WTC11 (cell line): ENCODE data around the gene TRAPPC8. TPM values are rescaled to one million over a fixed set of nuclear protein-coding genes. Genes with fewer than 3 reads are reported as not detected.

ENCODE experiments used
- ATAC-seq: fragments of 200-7000 bp; cut with Tn5 transposase; 2 replicates; pipeline ENCODE4 v1.10.0; 2021; ENCODE audit warnings: mild to moderate bottlenecking, moderate library complexity
- CTCF ChIA-PET: fragments of 300-600 bp; sonication (Branson Sonifier 250); formaldehyde crosslinking; loops from one replicate; lab custom pipeline; 2021; ENCODE audit warnings: antibody characterized with exemption; lab: Charles Lee
- POLR2A ChIA-PET: fragments of 350-600 bp; sonication (Branson Sonifier 250); formaldehyde crosslinking; loops from one replicate; lab custom pipeline; 2021; ENCODE audit warnings: antibody characterized with exemption; lab: Charles Lee
- DNase-seq: peaks from one replicate; pipeline ENCODE4 v3.0.0; 2021; ENCODE audit warnings: low spot score
- H3K27ac Mint-ChIP-seq: 2 replicates; pipeline ENCODE4 v1.8.0; 2021; ENCODE audit warnings: mixed read lengths
- H3K27me3 Mint-ChIP-seq: 2 replicates; pipeline ENCODE4 v1.8.0; 2021; ENCODE audit warnings: low read depth, mild to moderate bottlenecking, moderate library complexity, mixed read lengths
- H3K36me3 Mint-ChIP-seq: 2 replicates; pipeline ENCODE4 v1.8.0; 2021; ENCODE audit warnings: mixed read lengths
- H3K4me1 Mint-ChIP-seq: 2 replicates; pipeline ENCODE4 v1.8.0; 2022; ENCODE audit warnings: mixed read lengths
- H3K4me3 Mint-ChIP-seq: 2 replicates; pipeline ENCODE4 v1.8.0; 2021; ENCODE audit warnings: mild to moderate bottlenecking, moderate library complexity, mixed read lengths
- H3K9me3 Mint-ChIP-seq: 2 replicates; pipeline ENCODE4 v1.8.0; 2021; ENCODE audit warnings: mixed read lengths
- ETV6 ChIP-seq: sonication (generic); formaldehyde crosslinking; IDR thresholded peaks from 2 replicates; pipeline ENCODE4 v1.8.1; 2022; ENCODE audit warnings: mild to moderate bottlenecking, missing genetic modification reagents
- FOXP1 ChIP-seq: sonication (generic); formaldehyde crosslinking; IDR thresholded peaks from 2 replicates; pipeline ENCODE4 v1.8.0; 2022; ENCODE audit warnings: missing genetic modification reagents, mild to moderate bottlenecking, moderate library complexity, borderline replicate concordance
- GRHL2 ChIP-seq: fragments of 250-450 bp; sonication (Bioruptor Pico); IDR thresholded peaks from 2 replicates; pipeline ENCODE4 v1.8.0; 2022; ENCODE audit warnings: mild to moderate bottlenecking, moderate library complexity; ENCODE audit not compliant: insufficient replicate concordance, severe bottlenecking
- NFATC4 ChIP-seq: fragments of 250-450 bp; sonication (Bioruptor Pico); IDR thresholded peaks from 2 replicates; pipeline ENCODE4 v1.9.0; 2021; ENCODE audit warnings: mild to moderate bottlenecking
- OVOL2 ChIP-seq: fragments of 250-450 bp; sonication (Bioruptor Pico); IDR thresholded peaks from 2 replicates; pipeline ENCODE4 v1.9.0; 2021; ENCODE audit warnings: mild to moderate bottlenecking, borderline replicate concordance
- PRRX2 ChIP-seq: fragments of 250-450 bp; sonication (Bioruptor Pico); IDR thresholded peaks from 2 replicates; pipeline ENCODE4 v1.8.0; 2021; ENCODE audit warnings: mild to moderate bottlenecking
- TEAD1 ChIP-seq: sonication (generic); formaldehyde crosslinking; IDR thresholded peaks from 2 replicates; pipeline ENCODE4 v1.8.0; 2022; ENCODE audit warnings: mild to moderate bottlenecking, missing genetic modification reagents
- ZNF232 ChIP-seq: sonication (generic); formaldehyde crosslinking; IDR thresholded peaks from 2 replicates; pipeline ENCODE4 v1.8.0; 2022; ENCODE audit warnings: mild to moderate bottlenecking, missing genetic modification reagents
- ZNF263 ChIP-seq: sonication (generic); formaldehyde crosslinking; IDR thresholded peaks from 2 replicates; pipeline ENCODE4 v1.8.1; 2022; ENCODE audit warnings: low read depth, mild to moderate bottlenecking, moderate library complexity, missing genetic modification reagents
- ZNF317 ChIP-seq: sonication (generic); formaldehyde crosslinking; IDR thresholded peaks from 2 replicates; pipeline ENCODE4 v1.8.1; 2023; ENCODE audit warnings: low read depth, mild to moderate bottlenecking, moderate library complexity, missing genetic modification reagents, borderline replicate concordance
- total RNA-seq: library from RNA; stranded (reverse); gene quantifications from 3 replicates; pipeline ENCODE4 v1.2.3, GENCODE V29; 2021
- TF ChIP-seq, protein P1 (sequence below): sonication (generic); formaldehyde crosslinking; IDR thresholded peaks from 2 replicates; pipeline ENCODE4 v1.8.0; 2022; ENCODE audit warnings: mild to moderate bottlenecking, missing genetic modification reagents
- TF ChIP-seq, protein P2 (sequence below): sonication (generic); formaldehyde crosslinking; IDR thresholded peaks from 2 replicates; pipeline ENCODE4 v1.8.0; 2022; ENCODE audit warnings: mild to moderate bottlenecking, missing genetic modification reagents
- TF ChIP-seq, protein P3 (sequence below): fragments of 250-450 bp; sonication (Bioruptor Pico); IDR thresholded peaks from 2 replicates; pipeline ENCODE4 v1.9.0; 2021; ENCODE audit warnings: mild to moderate bottlenecking
- TF ChIP-seq, protein P4 (sequence below): sonication (generic); formaldehyde crosslinking; IDR thresholded peaks from 2 replicates; pipeline ENCODE4 v1.8.0; 2022; ENCODE audit warnings: mild to moderate bottlenecking, missing genetic modification reagents
- TF ChIP-seq, protein P5 (sequence below): sonication (generic); formaldehyde crosslinking; IDR thresholded peaks from 2 replicates; pipeline ENCODE4 v1.8.1; 2022; ENCODE audit warnings: missing genetic modification reagents, borderline replicate concordance
- TF ChIP-seq, protein P6 (sequence below): sonication (generic); formaldehyde crosslinking; IDR thresholded peaks from 2 replicates; pipeline ENCODE4 v1.8.0; 2023; ENCODE audit warnings: missing genetic modification reagents, mild to moderate bottlenecking, borderline replicate concordance
- TF ChIP-seq, protein P7 (sequence below): sonication (generic); formaldehyde crosslinking; IDR thresholded peaks from 2 replicates; pipeline ENCODE4 v1.8.0; 2023; ENCODE audit warnings: mild to moderate bottlenecking, missing genetic modification reagents
- TF ChIP-seq, protein P8 (sequence below): sonication (generic); formaldehyde crosslinking; IDR thresholded peaks from 2 replicates; pipeline ENCODE4 v1.8.1; 2023; ENCODE audit warnings: mild to moderate bottlenecking, moderate library complexity, missing genetic modification reagents

The TRAPPC8 gene
- total RNA-seq, 1 experiment from 2014 or later, result 56.3 TPM

DNA sequence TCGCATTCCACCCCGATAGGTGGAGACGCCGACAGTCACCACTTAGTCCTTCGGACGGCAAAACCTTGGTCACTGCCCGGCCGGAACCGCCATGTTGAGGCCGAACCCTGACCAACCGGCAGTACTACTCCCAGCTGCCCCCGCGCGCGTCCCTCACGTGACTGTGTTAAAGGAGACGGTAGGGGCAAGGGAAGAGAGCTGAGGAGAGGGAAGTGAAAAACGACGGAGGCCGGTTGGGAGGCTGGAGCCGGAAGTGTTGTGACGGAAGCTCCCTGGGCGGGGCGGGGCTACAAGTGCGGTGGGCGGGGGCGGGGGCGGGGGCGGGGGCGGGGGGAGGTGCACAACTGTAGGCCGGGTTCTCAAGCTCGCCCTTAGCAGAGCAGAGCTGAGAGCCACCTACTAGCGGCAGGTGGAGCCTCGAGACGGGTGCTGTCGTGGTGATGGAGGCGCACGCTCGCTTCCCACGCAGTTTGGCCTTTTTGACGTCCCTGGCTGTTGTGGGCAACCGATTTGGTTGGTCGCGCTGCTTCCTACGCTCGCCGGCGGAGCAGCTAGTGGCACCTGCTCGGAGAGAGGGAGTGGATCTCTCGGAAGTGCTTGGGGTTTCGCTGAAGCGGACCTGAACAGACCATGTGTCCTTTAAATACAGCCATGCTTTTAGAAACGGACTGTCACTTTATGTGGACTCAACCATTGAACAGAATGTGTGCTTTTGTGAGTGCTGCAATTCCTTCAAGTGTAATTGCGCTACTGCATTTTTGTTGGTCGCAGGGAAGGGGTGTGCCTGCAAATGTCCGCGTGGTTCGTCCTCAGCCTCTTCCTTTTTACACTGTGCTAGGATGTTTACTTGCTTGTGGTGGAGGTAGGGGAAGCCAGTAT lies at the start of gene TRAPPC8 (continued):
- peak; percentile 85; the same call in 1 of the 2 replicates for TF ChIP-seq ZNF232 (CRISPR knock-in tag)
- TF ChIP-seq ETV6, result peak; percentile 66
- TF ChIP-seq, protein P1, sequence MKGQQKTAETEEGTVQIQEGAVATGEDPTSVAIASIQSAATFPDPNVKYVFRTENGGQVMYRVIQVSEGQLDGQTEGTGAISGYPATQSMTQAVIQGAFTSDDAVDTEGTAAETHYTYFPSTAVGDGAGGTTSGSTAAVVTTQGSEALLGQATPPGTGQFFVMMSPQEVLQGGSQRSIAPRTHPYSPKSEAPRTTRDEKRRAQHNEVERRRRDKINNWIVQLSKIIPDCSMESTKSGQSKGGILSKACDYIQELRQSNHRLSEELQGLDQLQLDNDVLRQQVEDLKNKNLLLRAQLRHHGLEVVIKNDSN, result peak; percentile 99
- TF ChIP-seq, protein P2, sequence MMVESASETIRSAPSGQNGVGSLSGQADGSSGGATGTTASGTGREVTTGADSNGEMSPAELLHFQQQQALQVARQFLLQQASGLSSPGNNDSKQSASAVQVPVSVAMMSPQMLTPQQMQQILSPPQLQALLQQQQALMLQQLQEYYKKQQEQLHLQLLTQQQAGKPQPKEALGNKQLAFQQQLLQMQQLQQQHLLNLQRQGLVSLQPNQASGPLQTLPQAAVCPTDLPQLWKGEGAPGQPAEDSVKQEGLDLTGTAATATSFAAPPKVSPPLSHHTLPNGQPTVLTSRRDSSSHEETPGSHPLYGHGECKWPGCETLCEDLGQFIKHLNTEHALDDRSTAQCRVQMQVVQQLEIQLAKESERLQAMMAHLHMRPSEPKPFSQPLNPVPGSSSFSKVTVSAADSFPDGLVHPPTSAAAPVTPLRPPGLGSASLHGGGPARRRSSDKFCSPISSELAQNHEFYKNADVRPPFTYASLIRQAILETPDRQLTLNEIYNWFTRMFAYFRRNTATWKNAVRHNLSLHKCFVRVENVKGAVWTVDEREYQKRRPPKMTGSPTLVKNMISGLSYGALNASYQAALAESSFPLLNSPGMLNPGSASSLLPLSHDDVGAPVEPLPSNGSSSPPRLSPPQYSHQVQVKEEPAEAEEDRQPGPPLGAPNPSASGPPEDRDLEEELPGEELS (CRISPR knock-in tag), result peak; percentile 62; the same call in 1 of the 2 replicates
- 0 out of 2 replicates have a peak, but pooled peaks have one; percentile 67 for TF ChIP-seq FOXP1 (CRISPR knock-in tag)
- TF ChIP-seq PRRX2 (CRISPR knock-in tag), result no peak
- no peak for TF ChIP-seq NFATC4
- peak; percentile 72 for TF ChIP-seq TEAD1 (CRISPR knock-in tag)
- TF ChIP-seq, protein P3, sequence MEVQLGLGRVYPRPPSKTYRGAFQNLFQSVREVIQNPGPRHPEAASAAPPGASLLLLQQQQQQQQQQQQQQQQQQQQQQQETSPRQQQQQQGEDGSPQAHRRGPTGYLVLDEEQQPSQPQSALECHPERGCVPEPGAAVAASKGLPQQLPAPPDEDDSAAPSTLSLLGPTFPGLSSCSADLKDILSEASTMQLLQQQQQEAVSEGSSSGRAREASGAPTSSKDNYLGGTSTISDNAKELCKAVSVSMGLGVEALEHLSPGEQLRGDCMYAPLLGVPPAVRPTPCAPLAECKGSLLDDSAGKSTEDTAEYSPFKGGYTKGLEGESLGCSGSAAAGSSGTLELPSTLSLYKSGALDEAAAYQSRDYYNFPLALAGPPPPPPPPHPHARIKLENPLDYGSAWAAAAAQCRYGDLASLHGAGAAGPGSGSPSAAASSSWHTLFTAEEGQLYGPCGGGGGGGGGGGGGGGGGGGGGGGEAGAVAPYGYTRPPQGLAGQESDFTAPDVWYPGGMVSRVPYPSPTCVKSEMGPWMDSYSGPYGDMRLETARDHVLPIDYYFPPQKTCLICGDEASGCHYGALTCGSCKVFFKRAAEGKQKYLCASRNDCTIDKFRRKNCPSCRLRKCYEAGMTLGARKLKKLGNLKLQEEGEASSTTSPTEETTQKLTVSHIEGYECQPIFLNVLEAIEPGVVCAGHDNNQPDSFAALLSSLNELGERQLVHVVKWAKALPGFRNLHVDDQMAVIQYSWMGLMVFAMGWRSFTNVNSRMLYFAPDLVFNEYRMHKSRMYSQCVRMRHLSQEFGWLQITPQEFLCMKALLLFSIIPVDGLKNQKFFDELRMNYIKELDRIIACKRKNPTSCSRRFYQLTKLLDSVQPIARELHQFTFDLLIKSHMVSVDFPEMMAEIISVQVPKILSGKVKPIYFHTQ (CRISPR knock-in tag), result no peak
- TF ChIP-seq GRHL2, result no peak
- TF ChIP-seq, protein P4, sequence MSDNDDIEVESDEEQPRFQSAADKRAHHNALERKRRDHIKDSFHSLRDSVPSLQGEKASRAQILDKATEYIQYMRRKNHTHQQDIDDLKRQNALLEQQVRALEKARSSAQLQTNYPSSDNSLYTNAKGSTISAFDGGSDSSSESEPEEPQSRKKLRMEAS (CRISPR knock-in tag), result peak; percentile 69
- TF ChIP-seq, protein P5, sequence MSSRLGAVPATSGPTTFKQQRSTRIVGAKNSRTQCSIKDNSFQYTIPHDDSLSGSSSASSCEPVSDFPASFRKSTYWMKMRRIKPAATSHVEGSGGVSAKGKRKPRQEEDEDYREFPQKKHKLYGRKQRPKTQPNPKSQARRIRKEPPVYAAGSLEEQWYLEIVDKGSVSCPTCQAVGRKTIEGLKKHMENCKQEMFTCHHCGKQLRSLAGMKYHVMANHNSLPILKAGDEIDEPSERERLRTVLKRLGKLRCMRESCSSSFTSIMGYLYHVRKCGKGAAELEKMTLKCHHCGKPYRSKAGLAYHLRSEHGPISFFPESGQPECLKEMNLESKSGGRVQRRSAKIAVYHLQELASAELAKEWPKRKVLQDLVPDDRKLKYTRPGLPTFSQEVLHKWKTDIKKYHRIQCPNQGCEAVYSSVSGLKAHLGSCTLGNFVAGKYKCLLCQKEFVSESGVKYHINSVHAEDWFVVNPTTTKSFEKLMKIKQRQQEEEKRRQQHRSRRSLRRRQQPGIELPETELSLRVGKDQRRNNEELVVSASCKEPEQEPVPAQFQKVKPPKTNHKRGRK (CRISPR knock-in tag), result no peak

DNA sequence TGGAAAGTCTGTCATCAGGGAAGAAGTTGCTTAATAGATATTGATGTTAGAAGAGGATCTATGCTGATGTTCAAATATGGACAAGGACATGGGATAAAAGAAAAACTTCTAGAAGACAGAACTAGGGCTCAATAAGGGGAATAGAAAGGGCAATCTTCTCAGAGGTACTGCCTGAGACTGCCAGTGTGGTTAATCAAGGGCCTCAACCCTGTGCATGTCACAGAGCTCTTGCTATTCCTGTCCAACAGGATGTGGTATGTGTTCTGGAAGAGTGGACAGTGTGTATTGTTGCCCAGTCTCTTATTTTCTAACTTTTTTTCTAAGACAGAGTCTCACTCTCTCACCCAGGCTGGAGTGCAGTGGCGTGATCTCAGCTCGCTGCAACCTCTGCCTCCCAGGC lies 47.9 kb upstream of the TRAPPC8 start:
- no peak for DNase-seq
- ChIA-PET CTCF (interaction anchor here (1.0 to 2.0 kb wide), 2 partner anchors 13 to 102 kb away, joined by 4 to 7 read pairs; no protein-coding TSS in a partner anchor), POLR2A (no interaction called here)
- no peaks in the 10 kb centered on the region for H3K27me3 Mint-ChIP-seq
- peaks cover 2% of the 10 kb centered on the region for H3K9me3 Mint-ChIP-seq
- H3K4me1 Mint-ChIP-seq, result peaks cover 9% of the 10 kb centered on the region
- no peaks in the 10 kb centered on the region for H3K36me3 Mint-ChIP-seq
- H3K4me3 Mint-ChIP-seq, result no peak overlapping the region
- H3K27ac Mint-ChIP-seq, result no peak overlapping the region
- no peak for ATAC-seq
- TF ChIP-seq, protein P6, sequence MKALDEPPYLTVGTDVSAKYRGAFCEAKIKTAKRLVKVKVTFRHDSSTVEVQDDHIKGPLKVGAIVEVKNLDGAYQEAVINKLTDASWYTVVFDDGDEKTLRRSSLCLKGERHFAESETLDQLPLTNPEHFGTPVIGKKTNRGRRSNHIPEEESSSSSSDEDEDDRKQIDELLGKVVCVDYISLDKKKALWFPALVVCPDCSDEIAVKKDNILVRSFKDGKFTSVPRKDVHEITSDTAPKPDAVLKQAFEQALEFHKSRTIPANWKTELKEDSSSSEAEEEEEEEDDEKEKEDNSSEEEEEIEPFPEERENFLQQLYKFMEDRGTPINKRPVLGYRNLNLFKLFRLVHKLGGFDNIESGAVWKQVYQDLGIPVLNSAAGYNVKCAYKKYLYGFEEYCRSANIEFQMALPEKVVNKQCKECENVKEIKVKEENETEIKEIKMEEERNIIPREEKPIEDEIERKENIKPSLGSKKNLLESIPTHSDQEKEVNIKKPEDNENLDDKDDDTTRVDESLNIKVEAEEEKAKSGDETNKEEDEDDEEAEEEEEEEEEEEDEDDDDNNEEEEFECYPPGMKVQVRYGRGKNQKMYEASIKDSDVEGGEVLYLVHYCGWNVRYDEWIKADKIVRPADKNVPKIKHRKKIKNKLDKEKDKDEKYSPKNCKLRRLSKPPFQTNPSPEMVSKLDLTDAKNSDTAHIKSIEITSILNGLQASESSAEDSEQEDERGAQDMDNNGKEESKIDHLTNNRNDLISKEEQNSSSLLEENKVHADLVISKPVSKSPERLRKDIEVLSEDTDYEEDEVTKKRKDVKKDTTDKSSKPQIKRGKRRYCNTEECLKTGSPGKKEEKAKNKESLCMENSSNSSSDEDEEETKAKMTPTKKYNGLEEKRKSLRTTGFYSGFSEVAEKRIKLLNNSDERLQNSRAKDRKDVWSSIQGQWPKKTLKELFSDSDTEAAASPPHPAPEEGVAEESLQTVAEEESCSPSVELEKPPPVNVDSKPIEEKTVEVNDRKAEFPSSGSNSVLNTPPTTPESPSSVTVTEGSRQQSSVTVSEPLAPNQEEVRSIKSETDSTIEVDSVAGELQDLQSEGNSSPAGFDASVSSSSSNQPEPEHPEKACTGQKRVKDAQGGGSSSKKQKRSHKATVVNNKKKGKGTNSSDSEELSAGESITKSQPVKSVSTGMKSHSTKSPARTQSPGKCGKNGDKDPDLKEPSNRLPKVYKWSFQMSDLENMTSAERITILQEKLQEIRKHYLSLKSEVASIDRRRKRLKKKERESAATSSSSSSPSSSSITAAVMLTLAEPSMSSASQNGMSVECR, result no peak
- no peak for TF ChIP-seq ZNF317
- TF ChIP-seq, protein P7, sequence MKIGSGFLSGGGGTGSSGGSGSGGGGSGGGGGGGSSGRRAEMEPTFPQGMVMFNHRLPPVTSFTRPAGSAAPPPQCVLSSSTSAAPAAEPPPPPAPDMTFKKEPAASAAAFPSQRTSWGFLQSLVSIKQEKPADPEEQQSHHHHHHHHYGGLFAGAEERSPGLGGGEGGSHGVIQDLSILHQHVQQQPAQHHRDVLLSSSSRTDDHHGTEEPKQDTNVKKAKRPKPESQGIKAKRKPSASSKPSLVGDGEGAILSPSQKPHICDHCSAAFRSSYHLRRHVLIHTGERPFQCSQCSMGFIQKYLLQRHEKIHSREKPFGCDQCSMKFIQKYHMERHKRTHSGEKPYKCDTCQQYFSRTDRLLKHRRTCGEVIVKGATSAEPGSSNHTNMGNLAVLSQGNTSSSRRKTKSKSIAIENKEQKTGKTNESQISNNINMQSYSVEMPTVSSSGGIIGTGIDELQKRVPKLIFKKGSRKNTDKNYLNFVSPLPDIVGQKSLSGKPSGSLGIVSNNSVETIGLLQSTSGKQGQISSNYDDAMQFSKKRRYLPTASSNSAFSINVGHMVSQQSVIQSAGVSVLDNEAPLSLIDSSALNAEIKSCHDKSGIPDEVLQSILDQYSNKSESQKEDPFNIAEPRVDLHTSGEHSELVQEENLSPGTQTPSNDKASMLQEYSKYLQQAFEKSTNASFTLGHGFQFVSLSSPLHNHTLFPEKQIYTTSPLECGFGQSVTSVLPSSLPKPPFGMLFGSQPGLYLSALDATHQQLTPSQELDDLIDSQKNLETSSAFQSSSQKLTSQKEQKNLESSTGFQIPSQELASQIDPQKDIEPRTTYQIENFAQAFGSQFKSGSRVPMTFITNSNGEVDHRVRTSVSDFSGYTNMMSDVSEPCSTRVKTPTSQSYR (CRISPR knock-in tag), result no peak
- no peak for TF ChIP-seq ZNF263 (CRISPR knock-in tag)
- TF ChIP-seq, protein P8, sequence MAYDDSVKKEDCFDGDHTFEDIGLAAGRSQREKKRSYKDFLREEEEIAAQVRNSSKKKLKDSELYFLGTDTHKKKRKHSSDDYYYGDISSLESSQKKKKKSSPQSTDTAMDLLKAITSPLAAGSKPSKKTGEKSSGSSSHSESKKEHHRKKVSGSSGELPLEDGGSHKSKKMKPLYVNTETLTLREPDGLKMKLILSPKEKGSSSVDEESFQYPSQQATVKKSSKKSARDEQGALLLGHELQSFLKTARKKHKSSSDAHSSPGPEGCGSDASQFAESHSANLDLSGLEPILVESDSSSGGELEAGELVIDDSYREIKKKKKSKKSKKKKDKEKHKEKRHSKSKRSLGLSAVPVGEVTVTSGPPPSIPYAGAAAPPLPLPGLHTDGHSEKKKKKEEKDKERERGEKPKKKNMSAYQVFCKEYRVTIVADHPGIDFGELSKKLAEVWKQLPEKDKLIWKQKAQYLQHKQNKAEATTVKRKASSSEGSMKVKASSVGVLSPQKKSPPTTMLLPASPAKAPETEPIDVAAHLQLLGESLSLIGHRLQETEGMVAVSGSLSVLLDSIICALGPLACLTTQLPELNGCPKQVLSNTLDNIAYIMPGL, result no peak
- no peak for TF ChIP-seq OVOL2 (CRISPR knock-in tag)
